NCI-H128 (cell line): ENCODE measurements around the gene BCAT1.
"Not testable (repeated sequence)": the region's sequence is repeated elsewhere in the genome, so short reads cannot be mapped to it uniquely, and the experiment has no call there.

Experiments
- DNase-seq: peaks from one replicate; lab custom pipeline; 2025; ENCODE audit not compliant: unreplicated experiment; lab: John Stamatoyannopoulos, UW

Gene BCAT1

DNA sequence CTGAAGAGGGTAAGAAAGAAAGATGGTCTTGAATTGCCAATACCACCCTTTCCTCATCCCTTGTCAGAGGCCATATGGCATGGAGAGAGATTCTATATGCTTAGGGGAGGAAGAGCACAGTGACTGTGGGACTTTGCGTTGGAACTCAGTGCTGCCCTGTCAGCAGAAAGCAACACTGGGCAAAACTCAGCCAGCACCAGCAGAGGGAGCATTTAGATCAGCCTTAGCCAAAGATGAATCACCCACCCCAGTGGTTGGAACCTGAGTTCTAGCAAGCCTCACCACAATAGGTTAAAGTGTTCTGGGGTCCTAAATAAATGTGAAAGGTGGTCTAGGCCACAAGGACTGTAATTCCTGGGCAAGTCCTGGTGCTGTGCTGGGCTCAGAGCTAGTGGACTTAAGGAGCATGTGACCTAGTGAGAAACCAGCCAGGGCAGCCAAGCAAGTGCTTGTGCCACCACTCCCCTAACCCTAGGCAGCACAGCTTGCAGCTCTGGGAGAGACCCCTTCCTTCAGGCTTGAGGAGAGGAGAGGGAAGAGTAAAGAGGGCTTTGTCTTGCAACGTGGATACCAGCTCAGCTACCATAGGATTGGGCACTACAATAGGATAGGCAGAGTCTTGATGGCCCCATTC is 11.4 kb upstream of the BCAT1 start:
- DNase-seq, result no peak

DNA sequence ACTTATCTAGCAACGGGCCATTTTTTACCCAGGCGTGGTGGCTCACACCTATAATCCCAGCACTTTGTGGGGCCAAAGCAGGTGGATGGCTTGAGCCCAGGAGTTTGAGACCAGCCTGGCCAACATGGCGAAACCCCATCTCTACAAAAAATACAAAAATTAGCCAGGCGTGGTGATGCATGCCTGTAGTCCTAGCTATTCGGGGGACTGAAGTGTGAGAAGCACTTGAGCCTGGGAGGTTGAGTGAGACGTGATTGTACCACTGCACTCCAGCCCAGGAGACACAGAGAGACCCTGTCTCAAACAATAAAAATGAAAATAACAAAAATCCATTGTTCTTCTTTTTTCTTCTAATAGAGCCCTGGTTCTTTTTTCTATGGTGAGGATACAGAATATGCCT is 7.5 kb upstream of the BCAT1 start:
- not testable (repeated sequence) for DNase-seq

DNA sequence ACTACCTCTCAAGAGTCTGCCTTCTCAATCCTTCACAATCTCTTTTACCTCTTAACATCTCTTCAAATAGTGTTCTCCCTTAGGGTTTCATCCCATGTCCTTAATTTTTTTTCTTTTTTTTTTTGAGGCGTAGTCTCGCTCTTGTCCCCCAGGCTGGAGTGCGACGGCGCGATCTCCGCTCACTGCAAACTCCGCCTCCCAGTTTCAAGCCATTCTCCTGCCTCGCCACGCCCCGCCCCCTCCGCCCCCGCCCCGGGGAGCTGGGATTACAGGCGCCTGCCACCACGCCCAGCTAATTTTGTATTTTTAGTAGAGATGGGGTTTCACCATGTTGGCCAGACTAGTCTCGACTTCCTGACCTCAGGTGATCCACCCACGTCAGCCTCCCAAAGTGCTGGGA is 7.0 kb upstream of the BCAT1 start:
- DNase-seq, result no peak

DNA sequence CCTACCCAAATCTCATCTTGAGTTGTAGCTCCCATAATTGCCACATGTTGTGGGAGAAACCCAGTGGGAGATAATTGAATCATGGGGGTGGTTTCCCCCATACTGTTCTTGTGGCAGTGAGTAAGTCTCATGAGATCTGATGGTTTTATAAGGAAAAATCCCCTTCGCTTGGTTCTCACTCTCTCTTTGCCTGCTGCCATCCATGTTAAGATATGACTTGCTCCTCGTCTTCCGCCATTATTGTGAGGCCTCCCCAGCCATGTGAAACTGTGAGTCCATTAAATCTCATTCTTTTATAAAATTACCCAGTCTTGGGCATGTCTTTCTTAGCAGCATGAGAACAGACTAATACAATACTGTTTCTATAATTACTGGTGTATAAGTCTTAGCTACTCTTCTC is 6.5 kb upstream of the BCAT1 start:
- DNase-seq, result no peak

DNA sequence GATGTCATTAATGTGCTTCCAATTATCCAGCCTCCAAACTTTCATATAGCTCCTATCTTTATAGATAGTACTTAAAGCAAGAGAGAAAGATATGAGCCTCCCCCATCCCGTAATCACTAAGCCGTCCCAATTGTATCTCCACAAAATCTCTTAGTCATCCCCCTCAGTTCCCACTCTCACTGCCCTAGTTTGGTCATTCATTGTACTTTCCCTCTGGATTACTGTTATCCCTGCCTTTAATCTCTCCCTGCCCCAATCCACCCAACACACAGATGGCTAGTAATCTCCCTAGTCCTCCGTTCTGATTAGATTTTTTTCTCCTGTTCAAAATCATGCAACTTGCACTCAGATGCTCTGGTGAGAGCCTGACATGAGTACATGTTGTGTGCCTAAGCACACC is 5.4 kb upstream of the BCAT1 start:
- DNase-seq, result no peak

DNA sequence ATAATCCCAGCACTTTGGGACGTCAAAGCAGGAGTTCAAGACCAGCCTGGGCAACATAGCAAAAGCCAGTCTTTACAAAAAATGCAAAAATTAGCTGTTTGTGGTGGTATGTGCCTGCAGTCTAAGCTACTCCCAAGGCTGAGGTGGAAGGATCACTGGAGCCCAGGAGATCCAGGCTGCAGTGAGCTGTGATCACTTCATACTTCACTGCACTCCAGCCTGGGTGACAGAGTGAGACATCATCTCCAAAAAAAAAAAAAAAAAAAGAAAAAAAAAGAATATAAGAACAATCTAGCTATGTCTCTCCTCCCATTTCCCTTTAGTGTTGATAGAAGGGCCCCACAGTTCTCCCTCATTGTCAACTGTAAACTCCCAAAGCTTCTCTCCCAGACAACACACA is 3.5 kb upstream of the BCAT1 start:
- DNase-seq, result no peak

DNA sequence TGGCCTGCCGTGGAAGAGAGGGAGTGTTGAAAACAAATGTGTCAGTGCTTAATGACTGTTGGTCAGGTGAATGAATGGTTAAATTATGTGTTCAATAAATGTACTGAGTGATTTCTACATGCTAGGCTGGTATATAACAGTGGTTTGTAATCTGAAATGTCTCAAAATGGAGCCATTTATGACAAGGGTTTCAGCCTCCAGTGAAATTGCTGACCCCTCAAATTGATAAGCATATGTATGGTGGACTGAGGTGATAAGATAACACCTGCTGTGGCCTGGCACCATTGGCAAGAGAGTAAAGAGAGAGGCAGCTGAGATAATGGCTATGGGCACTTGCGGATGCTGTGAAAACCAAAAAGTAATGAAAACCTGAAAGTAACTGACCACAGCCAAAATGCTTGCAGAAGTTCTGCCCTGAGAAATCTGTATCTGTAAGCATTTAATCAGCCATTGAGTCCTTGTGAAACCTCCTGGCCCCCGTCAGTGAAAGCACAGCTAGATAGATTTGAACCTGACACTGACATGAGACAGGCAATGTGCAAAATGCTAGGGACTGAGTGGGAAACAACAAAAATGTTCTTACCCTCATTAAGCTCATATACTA is 1.4 kb upstream of the BCAT1 start:
- DNase-seq, result no peak

DNA sequence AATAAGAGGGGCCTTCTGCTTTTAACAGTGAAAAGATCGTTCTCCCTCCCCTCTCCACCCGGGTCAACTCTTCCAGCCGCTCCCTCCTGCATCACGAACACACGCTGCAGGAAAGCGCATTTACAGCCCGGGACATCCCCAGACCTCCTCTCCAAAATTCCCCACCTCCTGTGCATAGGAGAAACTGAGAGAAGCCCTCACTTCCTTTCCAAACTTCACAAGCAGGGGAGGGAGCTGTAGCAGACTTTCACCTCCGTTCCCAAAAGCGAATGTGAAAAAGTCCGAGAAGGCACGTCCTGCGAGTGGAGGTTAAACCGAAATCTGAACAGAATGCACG is 513 bp downstream of the BCAT1 start:
- DNase-seq, result no peak

DNA sequence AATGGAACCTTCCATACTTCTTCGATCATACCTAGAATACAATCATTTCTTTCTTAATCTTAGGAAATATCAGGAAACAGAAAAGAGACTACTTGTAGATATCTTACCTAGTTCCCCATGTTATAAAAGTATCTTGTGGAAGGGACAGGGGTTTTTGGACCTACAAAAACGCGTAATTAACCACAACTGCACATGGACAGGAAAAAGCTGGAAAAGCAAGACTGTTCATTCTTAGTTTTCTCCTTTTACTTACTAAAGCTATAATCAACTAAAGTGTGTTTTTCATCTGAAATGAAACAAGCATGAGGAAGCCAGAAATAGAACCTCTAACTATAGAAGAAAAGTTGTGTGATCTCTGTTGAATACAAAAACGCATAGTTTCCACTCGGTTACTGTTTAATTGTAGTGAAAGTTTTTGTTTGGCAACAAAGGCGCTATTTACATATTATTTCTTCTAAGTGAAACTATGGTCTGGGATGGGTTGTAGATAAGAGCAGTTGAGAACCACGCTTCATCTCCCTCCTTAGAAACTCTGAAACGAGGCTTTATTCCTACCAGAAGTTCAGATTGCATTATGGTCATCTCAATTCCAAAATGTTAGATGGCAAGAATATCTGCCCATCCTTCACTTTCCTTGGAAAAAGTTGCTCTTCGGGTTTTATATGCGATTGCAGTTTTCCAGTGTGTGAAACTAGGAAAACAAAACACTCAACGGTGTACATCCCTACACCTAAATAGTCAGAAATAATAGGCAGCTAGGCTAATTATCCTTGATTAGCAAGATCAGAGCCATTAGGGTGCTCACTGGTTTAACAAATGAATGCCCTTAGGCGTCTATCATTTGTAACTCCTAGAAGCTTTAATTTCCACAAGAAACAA is 1.1 kb downstream of the BCAT1 start:
- no peak for DNase-seq

DNA sequence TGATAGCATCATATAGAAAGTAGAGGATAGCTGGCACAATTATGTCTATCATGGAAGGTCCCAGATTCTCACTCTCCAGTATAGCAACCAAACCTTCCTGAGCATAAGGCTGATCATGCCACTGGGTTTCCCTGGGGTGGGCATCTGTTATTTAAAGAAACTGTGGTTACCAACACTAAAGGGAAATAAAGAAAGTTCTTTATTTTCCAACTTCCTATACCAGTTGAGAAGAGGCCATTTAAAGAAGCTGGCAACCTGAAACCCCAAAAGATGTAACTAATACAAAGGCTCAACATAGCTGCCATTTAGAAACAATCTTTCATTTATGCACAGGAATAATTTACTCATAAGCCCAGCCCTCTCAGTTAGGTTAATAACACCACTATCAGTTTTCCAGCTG is 3.1 kb downstream of the BCAT1 start:
- DNase-seq, result no peak

DNA sequence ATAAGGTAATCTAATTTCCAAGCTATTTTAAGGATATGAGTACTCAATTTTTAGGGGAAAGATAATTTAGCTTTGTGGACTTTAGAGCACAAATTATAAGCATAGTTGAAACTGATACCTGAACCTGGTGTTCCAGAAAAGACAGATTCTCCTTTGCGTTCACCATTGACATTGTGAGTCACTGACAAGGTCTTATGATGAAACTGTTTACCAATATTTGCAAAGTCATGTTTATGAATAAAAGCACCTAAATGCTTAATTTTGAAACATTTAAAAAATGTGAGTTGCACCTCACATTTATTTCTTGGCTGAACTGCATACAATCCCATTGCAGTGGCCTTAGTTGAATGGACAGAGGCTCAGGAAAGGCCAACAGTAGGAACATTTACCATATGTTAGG is 3.9 kb downstream of the BCAT1 start:
- DNase-seq, result no peak

DNA sequence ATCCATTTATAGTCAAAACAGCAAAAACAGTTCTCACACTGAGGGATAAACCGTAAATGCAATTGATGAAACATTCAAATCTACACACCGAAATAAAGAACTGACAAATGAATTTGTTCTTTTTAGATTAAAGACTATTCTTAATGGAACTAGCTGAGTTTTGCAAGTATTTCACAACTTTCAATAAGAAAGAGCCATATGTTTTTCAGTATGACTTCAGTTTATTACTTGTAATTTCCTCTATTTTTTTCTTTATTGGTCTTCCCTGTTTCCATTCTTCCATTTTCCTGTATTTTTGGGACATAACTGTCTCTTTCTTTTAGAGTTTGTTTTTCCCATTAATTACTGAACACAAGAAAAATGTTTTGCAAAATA is 4.3 kb downstream of the BCAT1 start:
- DNase-seq, result no peak

DNA sequence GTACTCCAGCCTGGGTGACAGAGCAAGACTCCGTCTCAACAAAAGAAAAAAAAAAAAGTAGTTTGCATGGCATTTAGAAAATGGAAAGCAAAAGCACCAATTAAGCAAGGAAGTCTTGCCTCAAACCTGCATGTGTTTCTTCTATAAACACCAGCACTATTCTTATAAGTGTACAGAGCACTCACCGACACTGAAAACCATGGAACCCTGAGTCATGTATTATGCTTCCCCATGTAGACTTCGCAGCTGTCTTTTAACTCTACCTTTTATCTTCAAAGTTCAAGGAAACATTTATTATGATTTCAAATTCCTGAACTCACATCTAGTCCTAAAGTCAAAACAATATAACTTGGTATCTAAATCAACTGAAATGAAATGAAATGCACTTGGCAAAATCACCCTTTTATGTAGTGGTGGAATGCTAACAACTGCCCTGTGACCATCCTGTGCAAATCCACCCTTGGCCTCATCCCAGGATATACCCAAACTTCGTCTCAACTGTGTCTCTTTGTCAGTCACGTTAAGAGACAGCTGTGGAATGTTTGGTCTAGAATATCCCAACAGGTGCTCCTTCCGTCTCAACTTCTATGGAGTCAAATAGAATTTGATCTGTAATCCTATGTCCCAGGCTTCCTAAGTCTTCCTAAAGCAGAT is 4.8 kb downstream of the BCAT1 start:
- DNase-seq, result no peak

DNA sequence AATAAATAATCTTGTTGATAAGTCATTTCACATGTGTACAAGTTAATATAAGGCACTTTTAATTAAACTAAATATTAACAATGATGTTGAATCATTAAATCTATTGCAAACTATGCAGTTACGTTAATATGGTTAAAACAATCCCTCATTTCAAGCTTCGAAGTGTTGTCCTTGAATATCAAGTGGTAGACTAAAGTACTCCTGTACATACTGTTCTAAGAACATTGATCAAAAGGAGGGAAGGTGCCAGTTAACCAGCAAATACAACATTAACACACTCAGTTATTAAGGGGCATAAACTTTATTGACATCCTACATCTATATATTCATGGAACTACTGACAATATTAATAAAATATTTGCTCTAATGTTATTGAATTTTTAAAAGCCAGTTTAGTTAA is 8.7 kb downstream of the BCAT1 start:
- DNase-seq, result no peak

DNA sequence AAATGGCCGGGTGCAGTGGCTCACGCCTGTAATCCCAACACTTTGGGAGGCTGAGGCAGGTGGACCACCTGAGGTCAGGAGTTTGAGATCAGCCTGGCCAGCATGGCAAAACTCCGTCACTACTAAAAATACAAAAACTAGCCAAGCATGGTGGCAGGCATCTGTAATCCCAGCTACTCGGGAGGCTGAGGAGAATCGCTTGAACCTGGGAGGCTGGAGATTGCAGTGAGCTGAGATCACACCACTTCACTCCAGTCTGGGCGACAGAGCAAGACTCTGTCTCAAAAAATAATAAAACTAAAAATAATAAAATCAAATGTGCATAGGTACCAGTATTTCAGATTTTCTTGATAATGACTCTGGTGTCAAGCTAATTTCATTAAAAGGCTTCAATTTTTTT is 9.3 kb downstream of the BCAT1 start:
- DNase-seq, result not testable (repeated sequence)

DNA sequence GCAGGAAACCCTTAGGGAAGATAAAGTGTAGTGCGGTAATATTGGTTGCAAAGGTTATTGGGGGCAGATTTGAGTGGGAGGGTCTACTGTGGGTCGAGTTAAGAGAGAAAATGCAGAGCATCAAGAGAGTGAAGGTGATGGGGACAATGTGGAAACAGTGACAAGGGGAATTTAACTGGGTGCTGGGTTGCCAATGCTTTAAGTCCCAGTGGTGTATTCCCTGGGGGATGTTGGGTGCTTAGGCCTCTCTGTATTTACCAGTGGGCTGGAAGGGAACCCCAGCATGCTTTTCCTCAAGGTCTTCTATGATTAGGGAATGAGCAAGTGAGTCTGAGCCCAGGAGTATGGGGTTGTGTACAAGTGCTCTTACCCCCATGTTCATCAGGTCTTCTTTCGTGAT is 10.6 kb downstream of the BCAT1 start:
- no peak for DNase-seq

DNA sequence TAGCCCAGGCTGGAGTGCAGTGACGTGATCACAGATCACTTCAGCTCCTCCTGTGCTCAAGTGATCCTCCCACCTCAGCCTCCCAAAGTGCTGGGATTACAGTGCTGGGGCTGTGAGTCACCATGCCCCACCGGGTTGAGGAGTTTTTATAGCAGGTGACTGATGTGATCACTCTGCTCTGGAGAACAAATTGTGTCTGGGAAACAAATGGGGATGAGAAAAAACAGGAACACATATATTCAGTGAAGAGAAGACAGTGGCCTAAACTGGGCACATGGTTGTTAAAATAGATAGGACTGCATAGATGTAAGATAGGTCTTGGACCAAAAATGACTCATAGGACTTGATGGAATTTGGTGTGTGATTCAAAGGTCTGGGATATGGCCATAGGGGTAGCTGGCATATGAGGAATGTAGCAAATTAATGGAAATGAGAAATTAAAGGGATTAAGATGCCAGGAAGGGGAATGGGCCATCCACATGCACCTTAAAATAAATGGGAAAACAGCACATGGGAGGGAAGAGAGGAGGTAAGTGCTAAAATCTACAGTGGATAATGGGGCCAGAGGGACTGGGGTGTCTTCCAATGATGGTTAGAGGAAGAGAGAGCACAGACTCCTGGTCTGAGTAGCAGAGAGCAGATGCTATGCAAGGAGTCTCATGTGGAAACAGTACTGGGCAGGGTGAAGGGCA is 11.2 kb downstream of the BCAT1 start:
- DNase-seq, result no peak

DNA sequence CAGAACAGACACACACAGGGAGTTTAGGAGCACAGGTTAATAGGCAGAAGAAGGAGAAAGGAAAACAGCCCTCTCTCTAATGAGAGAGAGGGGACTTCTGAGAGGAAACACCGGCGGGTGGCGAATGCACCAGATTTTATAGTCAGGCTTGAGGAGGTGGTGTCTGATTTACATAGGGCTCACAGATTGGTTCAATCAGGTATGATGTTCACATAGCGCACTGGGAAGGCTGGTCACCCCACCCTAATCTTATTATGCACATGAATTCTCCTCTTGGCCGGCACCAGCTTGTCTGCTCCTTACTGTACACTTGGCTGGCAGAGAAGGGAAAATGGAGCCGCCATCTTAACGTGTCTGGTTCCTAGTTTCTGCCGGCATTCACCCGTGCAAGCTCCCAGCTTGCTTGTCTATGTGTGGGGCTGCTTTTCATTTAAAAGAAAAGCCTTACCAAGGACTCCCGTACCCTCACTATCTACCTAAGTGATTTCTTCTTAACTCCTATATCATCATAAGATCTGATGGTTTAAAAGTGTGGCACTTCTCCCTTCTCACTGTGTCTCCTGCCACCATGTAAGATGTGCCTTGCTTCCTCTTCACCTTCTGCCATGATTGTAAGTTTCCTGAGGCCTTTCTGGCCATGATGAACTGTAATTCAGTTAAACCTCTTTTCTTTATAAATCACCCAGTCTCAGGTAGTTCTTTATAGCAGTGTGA is 15.1 kb downstream of the BCAT1 start:
- no peak for DNase-seq

DNA sequence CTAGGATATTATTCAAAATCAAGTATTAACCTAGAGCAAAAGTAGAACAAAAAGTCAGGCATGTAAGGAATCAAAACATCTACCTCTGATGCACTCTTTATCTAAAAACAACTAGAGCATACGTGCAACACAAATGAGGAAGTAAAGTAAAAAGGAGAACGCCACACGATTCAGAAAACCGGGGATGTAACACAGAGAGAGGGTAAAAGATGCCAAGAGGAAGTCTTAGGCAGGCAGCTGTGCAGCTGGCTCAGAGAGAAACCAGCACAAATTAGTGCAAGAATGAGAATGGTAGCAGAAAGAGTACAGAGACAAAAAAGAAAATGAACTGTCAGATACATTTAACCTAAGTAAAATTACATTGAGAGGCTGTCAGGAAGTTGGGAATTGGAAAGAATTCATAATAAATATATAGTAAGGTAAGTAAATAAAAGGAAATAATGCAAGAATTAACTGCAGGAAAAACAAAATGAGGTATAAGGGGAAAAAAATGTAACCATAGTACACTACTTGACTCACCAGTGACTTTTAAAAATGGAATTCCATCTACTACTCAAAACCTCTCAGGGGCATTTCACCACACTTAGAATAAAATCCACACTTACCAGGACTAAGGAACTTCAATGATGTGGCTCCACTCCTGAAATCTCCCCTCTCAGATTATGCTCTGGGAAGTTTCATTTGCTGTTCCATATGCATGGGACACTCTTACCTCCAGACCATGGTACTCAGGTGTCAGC is 17.1 kb downstream of the BCAT1 start:
- no peak for DNase-seq

DNA sequence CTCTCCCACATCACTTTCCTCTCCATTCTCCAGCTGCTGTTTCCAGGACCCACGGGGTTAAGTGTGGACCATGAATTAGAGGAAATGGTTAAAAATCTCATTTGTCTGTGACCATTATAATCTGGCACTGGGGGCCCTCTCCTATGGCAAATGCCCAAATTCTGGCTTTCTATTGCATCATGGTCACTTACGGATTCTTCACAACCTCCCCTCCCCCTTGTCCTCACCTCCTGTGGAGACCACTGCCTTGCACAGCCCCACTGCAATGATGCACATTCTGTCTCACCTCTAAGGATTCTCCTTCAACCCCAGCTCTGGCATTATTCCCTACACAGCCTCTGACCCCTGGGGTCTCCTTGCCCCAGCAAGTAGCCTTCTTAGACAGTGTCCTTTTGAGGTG is 18.9 kb downstream of the BCAT1 start:
- DNase-seq, result no peak
